H1 (cell line): Measurements from ENCODE around the gene SLC23A3. TPM values are rescaled to one million over a fixed set of nuclear protein-coding genes. Genes with fewer than 3 reads are reported as not detected.

Experiments used
- CTCF ChIA-PET: fragments of 300-600 bp; sonication (Branson Sonifier 250); formaldehyde crosslinking; loops from one replicate; lab custom pipeline; 2021; ENCODE audit not compliant: partially characterized antibody; lab: Charles Lee
- POLR2A ChIA-PET: fragments of 300-600 bp; sonication (Branson Sonifier 250); formaldehyde crosslinking; loops from one replicate; lab custom pipeline; 2021; ENCODE audit warnings: inconsistent platforms; ENCODE audit not compliant: partially characterized antibody; lab: Charles Lee
- DNase-seq, 2 experiments: peaks; one replicate each; pipeline versions ENCODE4 v3.0.0 to v3.0.0-alpha.2; 2010 to 2022; ENCODE audit warnings: low spot score in 2 of 2, low read depth in 1 of 2, mixed read lengths in 1 of 2
- FAIRE-seq: peaks from 2 replicates; lab custom pipeline; 2011; peaks lifted over from hg19 to GRCh38; lab: Jason Lieb, UNC
- H2AFZ ChIP-seq: 2 replicates; pipeline ENCODE4 v1.8.1; 2012; ENCODE audit warnings: low read length, inconsistent platforms
- H2AK5ac ChIP-seq: 2 replicates; pipeline ENCODE4 v1.6.1; 2013; ENCODE audit warnings: low read depth, low read length
- H2BK120ac ChIP-seq: replicated peaks from 2 replicates; pipeline ENCODE3; 2013; ENCODE audit warnings: low read depth, low read length, inconsistent platforms
- H2BK12ac ChIP-seq: 2 replicates; pipeline ENCODE4 v1.6.1; 2013; ENCODE audit warnings: low read depth, low read length
- H2BK15ac ChIP-seq: 2 replicates; pipeline ENCODE4 v1.6.1; 2013; ENCODE audit warnings: low read length
- H2BK20ac ChIP-seq: 2 replicates; pipeline ENCODE4 v1.6.1; 2013; ENCODE audit warnings: low read length
- H2BK5ac ChIP-seq: 2 replicates; pipeline ENCODE4 v1.6.1; 2013; ENCODE audit warnings: low read depth, low read length
- H3K14ac ChIP-seq: 2 replicates; pipeline ENCODE4 v1.6.1; 2013; ENCODE audit warnings: inconsistent platforms; ENCODE audit not compliant: insufficient read length
- H3K18ac ChIP-seq: 2 replicates; pipeline ENCODE4 v1.6.1; 2013; ENCODE audit warnings: low read length; ENCODE audit errors: extremely low read depth
- H3K23ac ChIP-seq: 2 replicates; pipeline ENCODE4 v1.6.1; 2013; ENCODE audit warnings: inconsistent platforms; ENCODE audit not compliant: insufficient read length
- H3K23me2 ChIP-seq: 2 replicates; pipeline ENCODE4 v1.6.1; 2013; ENCODE audit warnings: low read depth, low read length
- H3K27ac ChIP-seq: 2 replicates; pipeline ENCODE4 v1.6.1; 2011; ENCODE audit warnings: low read depth, low read length, inconsistent platforms
- H3K27me3 ChIP-seq, 4 experiments: replicated peaks in 1 of 4; 1 replicate in 1 of 4; 2 replicates in 3 of 4; pipeline versions ENCODE4 v1.6.1 to v1.8.1; 2011 to 2013; ENCODE audit warnings: low read length in 3 of 4, mild to moderate bottlenecking in 3 of 4, inconsistent platforms in 2 of 4, mixed read lengths in 2 of 4, moderate library complexity in 1 of 4; ENCODE audit not compliant: control insufficient read depth in 3 of 4, insufficient read depth in 3 of 4; ENCODE audit errors: extremely low read depth in 1 of 4
- H3K36me3 ChIP-seq, 4 experiments: 2 replicates each; pipeline versions ENCODE4 v1.6.1 to v1.8.1; 2011 to 2013; ENCODE audit warnings: mild to moderate bottlenecking in 4 of 4, low read length in 3 of 4, moderate library complexity in 2 of 4, control low read depth in 1 of 4, inconsistent platforms in 1 of 4; ENCODE audit not compliant: insufficient read depth in 4 of 4, control insufficient read depth in 2 of 4
- H3K4ac ChIP-seq: replicated peaks from 2 replicates; pipeline ENCODE3; 2013; ENCODE audit warnings: low read length, low read depth, mixed read lengths, inconsistent platforms; ENCODE audit not compliant: insufficient read length
- H3K4me1 ChIP-seq, 4 experiments: replicated peaks in 1 of 4; 1 replicate in 1 of 4; 2 replicates in 3 of 4; pipeline versions ENCODE4 v1.6.1 to v1.8.1; 2011 to 2013; ENCODE audit warnings: low read length in 3 of 4, inconsistent platforms in 2 of 4, mixed read lengths in 1 of 4; ENCODE audit not compliant: insufficient read depth in 4 of 4, control insufficient read depth in 3 of 4
- H3K4me2 ChIP-seq, 2 experiments: 2 replicates each; pipeline versions ENCODE4 v1.6.1 to v1.8.1; 2011 to 2013; ENCODE audit warnings: low read depth in 2 of 2, low read length in 2 of 2, control low read depth in 1 of 2, inconsistent platforms in 1 of 2, mild to moderate bottlenecking in 1 of 2; ENCODE audit not compliant: insufficient read depth in 1 of 2
- H3K4me3 ChIP-seq, 4 experiments: fragments of 200-600, 300-600 bp in 1 of 4; sonication (generic), shearing (Covaris generic), sonication (Bioruptor Twin) in 1 of 4; 2 replicates each; pipeline versions ENCODE4 v1.5.1 to v1.8.1; 2011 to 2016; ENCODE audit warnings: low read length in 4 of 4, low read depth in 3 of 4, control low read depth in 2 of 4, inconsistent platforms in 2 of 4, mild to moderate bottlenecking in 2 of 4, mixed read lengths in 1 of 4, moderate library complexity in 1 of 4; ENCODE audit not compliant: insufficient read depth in 2 of 4; ENCODE audit errors: extremely low read depth in 1 of 4
- H3K56ac ChIP-seq: replicated peaks from 2 replicates; pipeline ENCODE3; 2013; ENCODE audit warnings: low read depth, mild to moderate bottlenecking, mixed read lengths, low read length, inconsistent platforms; ENCODE audit not compliant: insufficient read length
- H3K79me1 ChIP-seq: 2 replicates; pipeline ENCODE4 v1.6.1; 2013; ENCODE audit warnings: low read depth, low read length, control low read depth
- H3K79me2 ChIP-seq, 2 experiments: 2 replicates each; pipeline versions ENCODE4 v1.6.1 to v1.8.1; 2012 to 2013; ENCODE audit warnings: low read length in 2 of 2, mild to moderate bottlenecking in 2 of 2, inconsistent platforms in 1 of 2; ENCODE audit not compliant: insufficient read depth in 2 of 2, control insufficient read depth in 1 of 2
- H3K9ac ChIP-seq, 4 experiments: replicated peaks in 1 of 4; 1 replicate in 1 of 4; 2 replicates in 3 of 4; pipeline versions ENCODE4 v1.6.1 to v1.8.1; 2011 to 2013; ENCODE audit warnings: low read depth in 3 of 4, low read length in 3 of 4, control low read depth in 2 of 4, mild to moderate bottlenecking in 2 of 4, moderate library complexity in 2 of 4, inconsistent platforms in 1 of 4; ENCODE audit errors: extremely low read depth in 1 of 4
- H3K9me3 ChIP-seq, 2 experiments: 2 replicates each; pipeline versions ENCODE4 v1.6.1 to v1.8.1; 2012 to 2013; ENCODE audit warnings: mild to moderate bottlenecking in 2 of 2, moderate library complexity in 2 of 2, control low read depth in 1 of 2, inconsistent platforms in 1 of 2, low read depth in 1 of 2, low read length in 1 of 2, mixed read lengths in 1 of 2; ENCODE audit not compliant: insufficient read depth in 2 of 2
- H4K20me1 ChIP-seq, 2 experiments: replicated peaks in 1 of 2; 2 replicates each; pipeline versions ENCODE3 to v1.8.1; 2011 to 2013; ENCODE audit warnings: inconsistent platforms in 2 of 2, low read length in 2 of 2, mild to moderate bottlenecking in 1 of 2; ENCODE audit not compliant: insufficient read depth in 2 of 2, control insufficient read depth in 1 of 2
- H4K5ac ChIP-seq: 2 replicates; pipeline ENCODE4 v1.6.1; 2013; ENCODE audit warnings: low read length, low read depth, mixed read lengths, inconsistent platforms; ENCODE audit not compliant: insufficient read length
- H4K8ac ChIP-seq: 2 replicates; pipeline ENCODE4 v1.8.0; 2013; ENCODE audit warnings: mild to moderate bottlenecking, moderate library complexity, low read length, inconsistent platforms; ENCODE audit not compliant: insufficient read depth; ENCODE audit errors: extremely low read depth
- H4K91ac ChIP-seq: replicated peaks from 2 replicates; pipeline ENCODE3; 2013; ENCODE audit warnings: low read length, mixed read lengths, inconsistent platforms; ENCODE audit not compliant: insufficient read length
- BCL11A ChIP-seq, 2 experiments: IDR thresholded peaks; one replicate each; pipeline ENCODE4 v1.6.1; 2011; ENCODE audit warnings: low read depth in 2 of 2, low read length in 2 of 2, mild to moderate bottlenecking in 2 of 2
- JUN ChIP-seq: IDR thresholded peaks from 2 replicates; pipeline ENCODE4 v1.6.1; 2011; ENCODE audit warnings: low read depth, mild to moderate bottlenecking, improper control_type of control experiment, low read length
- RFX5 ChIP-seq: IDR thresholded peaks from 2 replicates; pipeline ENCODE4 v1.6.1; 2011; ENCODE audit warnings: low read depth, low read length, improper control_type of control experiment, borderline replicate concordance
- SIN3A ChIP-seq, 2 experiments: IDR thresholded peaks in 1 of 2; conservative IDR thresholded peaks in 1 of 2; 2 replicates each; pipeline ENCODE4 v1.6.1; 2011 to 2012; ENCODE audit warnings: low read length in 2 of 2, improper control_type of control experiment in 1 of 2, low read depth in 1 of 2, mild to moderate bottlenecking in 1 of 2
- SIRT6 ChIP-seq: IDR thresholded peaks from one replicate; pipeline ENCODE4 v1.7.1; 2012; ENCODE audit warnings: low read length, inconsistent platforms
- WGBS, 2 experiments: shearing (Covaris generic) in 1 of 2; methylation state at CpG; one replicate each; pipeline versions ENCODE4 v1.1.6 to v1.1.7; 2013 to 2015; ENCODE audit warnings: low lambda C conversion rate in 2 of 2, mixed read lengths in 2 of 2, inconsistent platforms in 1 of 2, low coverage in 1 of 2, missing lambda C conversion rate in 1 of 2; ENCODE audit not compliant: insufficient replicate concordance in 2 of 2, insufficient coverage in 1 of 2, insufficient read length in 1 of 2; ENCODE audit errors: extremely low coverage in 1 of 2, missing lambda C conversion rate in 1 of 2; 5-methylcytosine and 5-hydroxymethylcytosine counted together
- polyA plus RNA-seq, 7 experiments: library from polyadenylated mRNA; depleted of rRNA in 3 of 7; stranded (reverse) in 5 of 7; unstranded in 2 of 7; fragments of >200 nt in 5 of 7; fragments of 200-250 nt in 2 of 7; gene quantifications; 1 replicate in 5 of 7; 2 replicates in 1 of 7; 4 replicates in 1 of 7; pipeline versions ENCODE4 v1.2.1 to v1.2.3, GENCODE V29; 2011 to 2013; ENCODE audit warnings: missing spikeins in 2 of 7, mixed read lengths in 2 of 7
- total RNA-seq: library from RNA; stranded (reverse); fragmentation: NEBNext Ultra II Directional; extraction: Animal tissue kit (Norgen Biotek cat#: 25700); gene quantifications from 2 replicates; pipeline ENCODE4 v1.2.1, GENCODE V29; 2021

Gene SLC23A3
- total and polyA plus RNA-seq, 2 of the 8 experiments (the other 6 are each of a cell fraction or from before 2014, with no cell fraction given) = 0.35 to 0.84 TPM

GRCh38 chr2:219181531-219181930 is 11.7 kb upstream of the SLC23A3 start:
- FAIRE-seq (no peak), DNase-seq (no peak)
- CTCF ChIA-PET = interaction anchor here (0.8 to 3.9 kb wide), 6 partner anchors 11 to 68 kb away, joined by 3 to 18 read pairs (median 3); partner anchors contain the start of genes SLC23A3 and ZFAND2B
- no peak overlapping the region for H3K4me2 ChIP-seq
- no peak overlapping the region for H2BK12ac ChIP-seq
- POLR2A ChIA-PET = interaction anchor here (0.9 to 2.8 kb wide), 7 partner anchors 12 to 71 kb away, joined by 3 to 11 read pairs (median 3); partner anchors contain the start of genes ANKZF1 and TUBA4B
- H3K27me3 ChIP-seq = no peaks in the 10 kb centered on the region
- H2BK20ac ChIP-seq = no peak overlapping the region
- H3K79me2 ChIP-seq = peaks cover 0 to 8% of the 10 kb centered on the region in 2 experiments; a peak in 1 of 4 replicates
- no peak overlapping the region for H3K23ac ChIP-seq
- H4K20me1 ChIP-seq = peaks cover 0 to 4% of the 10 kb centered on the region in 2 experiments
- no peak overlapping the region for H4K5ac ChIP-seq
- H3K4me1 ChIP-seq = peaks cover 0 to 6% (median 4%) of the 10 kb centered on the region in 4 experiments; a peak in 6 of 7 replicates
- H3K23me2 ChIP-seq = peaks cover 8% of the 10 kb centered on the region; the same call in 1 of the 2 replicates
- TF ChIP-seq JUN (no peak), BCL11A (IDR thresholded peaks at IDR 0.05; ENCODE audit: low read depth in 2 of 2, low read length in 2 of 2) (no peak), SIRT6 (no peak), SIN3A (conservative IDR thresholded peaks at IDR 0.05 in 1 of 2, IDR thresholded peaks at IDR 0.05 in 1 of 2; ENCODE audit: low read depth in 1 of 2, low read length in 2 of 2) (no peak), RFX5 (no peak)
- H2AK5ac ChIP-seq = no peak overlapping the region
- H4K91ac ChIP-seq = no peak overlapping the region
- H3K18ac ChIP-seq = no peak overlapping the region
- no peak overlapping the region for H2AFZ ChIP-seq
- H3K56ac ChIP-seq = no peak overlapping the region
- no peak overlapping the region for H3K14ac ChIP-seq
- WGBS, 2 experiments = 92% methylated on average over 6 of the region's 6 CpGs; no CpG with 5 or more reads in 1 of the 2 experiments
- H3K4ac ChIP-seq = no peak overlapping the region
- no peaks in the 10 kb centered on the region for H3K9me3 ChIP-seq
- no peak overlapping the region for H2BK120ac ChIP-seq
- H3K9ac ChIP-seq = no peak overlapping the region
- peaks cover 6% of the 10 kb centered on the region for H3K79me1 ChIP-seq
- no peak overlapping the region for H3K4me3 ChIP-seq
- H4K8ac ChIP-seq = no peak overlapping the region
- H3K27ac ChIP-seq = no peak overlapping the region
- no peak overlapping the region for H2BK15ac ChIP-seq
- H3K36me3 ChIP-seq = peaks cover 6 to 37% (median 22%) of the 10 kb centered on the region in 4 experiments; a peak in 6 of 8 replicates
- H2BK5ac ChIP-seq = no peak overlapping the region
